ENCODE results near the gene FUT3.
"Not testable (repeated sequence)": the region's sequence is repeated elsewhere in the genome, so short reads cannot be mapped to it uniquely, and the experiment has no call there.

The FUT3 gene

GRCh38 chr19:5881543-5882299 lies 30.5 kb upstream of the FUT3 start:
- TF ChIP-seq POU2F2 (IDR thresholded peaks at IDR 0.05; ENCODE audit: low read depth, low read length) (no peak), SPI1 (IDR thresholded peaks at IDR 0.05; ENCODE audit: low read depth, low read length) (no peak), POLR2AphosphoS5 (IDR thresholded peaks at IDR 0.05; ENCODE audit: low read depth, low read length) (no peak), PAX5 (IDR thresholded peaks at IDR 0.05; ENCODE audit: insufficient read depth, low read length, severe bottlenecking) (no peak), TAF1 (IDR thresholded peaks at IDR 0.05; ENCODE audit: low read depth, low read length) (no peak), POLR2A (IDR thresholded peaks at IDR 0.05; ENCODE audit: low read depth, low read length) (no peak)
- DNase-seq (ENCODE audit: insufficient read length, low spot score) (no peak), FAIRE-seq (no peak)

GRCh38 chr19:5880604-5881078 lies 29.4 kb upstream of the FUT3 start:
- no peak for FAIRE-seq
- TF ChIP-seq POLR2AphosphoS5 (IDR thresholded peaks at IDR 0.05; ENCODE audit: low read depth, low read length) = no peak
- TF ChIP-seq POLR2A (IDR thresholded peaks at IDR 0.05; ENCODE audit: low read depth, low read length) = no peak
- no peak for TF ChIP-seq PAX5 (IDR thresholded peaks at IDR 0.05; ENCODE audit: insufficient read depth, low read length, severe bottlenecking)
- TF ChIP-seq SPI1 (IDR thresholded peaks at IDR 0.05; ENCODE audit: low read depth, low read length) = no peak
- TF ChIP-seq TAF1 (IDR thresholded peaks at IDR 0.05; ENCODE audit: low read depth, low read length) = no peak
- TF ChIP-seq POU2F2 (IDR thresholded peaks at IDR 0.05; ENCODE audit: low read depth, low read length) = no peak
- DNase-seq (ENCODE audit: insufficient read length, low spot score) = no peak

GRCh38 chr19:5880196-5880595 lies 28.9 kb upstream of the FUT3 start:
- DNase-seq (ENCODE audit: insufficient read length, low spot score) = no peak
- FAIRE-seq = no peak
- TF ChIP-seq POLR2AphosphoS5 (IDR thresholded peaks at IDR 0.05; ENCODE audit: low read depth, low read length) (no peak), TAF1 (IDR thresholded peaks at IDR 0.05; ENCODE audit: low read depth, low read length) (no peak), POU2F2 (IDR thresholded peaks at IDR 0.05; ENCODE audit: low read depth, low read length) (no peak), POLR2A (IDR thresholded peaks at IDR 0.05; ENCODE audit: low read depth, low read length) (no peak), PAX5 (IDR thresholded peaks at IDR 0.05; ENCODE audit: insufficient read depth, low read length, severe bottlenecking) (no peak), SPI1 (IDR thresholded peaks at IDR 0.05; ENCODE audit: low read depth, low read length) (no peak)

GRCh38 chr19:5877882-5878281 lies 26.6 kb upstream of the FUT3 start:
- TF ChIP-seq PAX5 (IDR thresholded peaks at IDR 0.05; ENCODE audit: insufficient read depth, low read length, severe bottlenecking) (no peak), TAF1 (IDR thresholded peaks at IDR 0.05; ENCODE audit: low read depth, low read length) (no peak), POLR2A (IDR thresholded peaks at IDR 0.05; ENCODE audit: low read depth, low read length) (no peak), POLR2AphosphoS5 (IDR thresholded peaks at IDR 0.05; ENCODE audit: low read depth, low read length) (no peak), SPI1 (IDR thresholded peaks at IDR 0.05; ENCODE audit: low read depth, low read length) (no peak), POU2F2 (IDR thresholded peaks at IDR 0.05; ENCODE audit: low read depth, low read length) (no peak)
- FAIRE-seq = no peak
- DNase-seq (ENCODE audit: insufficient read length, low spot score) = no peak

- TF ChIP-seq SPI1 (IDR thresholded peaks at IDR 0.05; ENCODE audit: low read depth, low read length) (no peak), POLR2AphosphoS5 (IDR thresholded peaks at IDR 0.05; ENCODE audit: low read depth, low read length) (no peak), TAF1 (IDR thresholded peaks at IDR 0.05; ENCODE audit: low read depth, low read length) (no peak), PAX5 (IDR thresholded peaks at IDR 0.05; ENCODE audit: insufficient read depth, low read length, severe bottlenecking) (no peak), POU2F2 (IDR thresholded peaks at IDR 0.05; ENCODE audit: low read depth, low read length) (no peak), POLR2A (IDR thresholded peaks at IDR 0.05; ENCODE audit: low read depth, low read length) (no peak)
- no peak for DNase-seq (ENCODE audit: insufficient read length, low spot score)
- FAIRE-seq = no peak
Measured at GRCh38 chr19:5877427-5877826, 26.2 kb upstream of the FUT3 start.

- not testable (repeated sequence) for DNase-seq (ENCODE audit: insufficient read length, low spot score); FAIRE-seq
Measured at GRCh38 chr19:5874496-5874895, 23.2 kb upstream of the FUT3 start.

- FAIRE-seq (no peak), DNase-seq (ENCODE audit: insufficient read length, low spot score) (no peak)
- TF ChIP-seq SPI1 (IDR thresholded peaks at IDR 0.05; ENCODE audit: low read depth, low read length) = no peak
- no peak for TF ChIP-seq POU2F2 (IDR thresholded peaks at IDR 0.05; ENCODE audit: low read depth, low read length)
- no peak for TF ChIP-seq PAX5 (IDR thresholded peaks at IDR 0.05; ENCODE audit: insufficient read depth, low read length, severe bottlenecking)
Measured at GRCh38 chr19:5873617-5874199, 22.5 kb upstream of the FUT3 start.

GRCh38 chr19:5870986-5871394 lies 19.7 kb upstream of the FUT3 start:
- DNase-seq (ENCODE audit: insufficient read length, low spot score) = no peak
- no peak for TF ChIP-seq POLR2A (IDR thresholded peaks at IDR 0.05; ENCODE audit: low read depth, low read length)
- no peak for TF ChIP-seq PAX5 (IDR thresholded peaks at IDR 0.05; ENCODE audit: insufficient read depth, low read length, severe bottlenecking)
- TF ChIP-seq POU2F2 (IDR thresholded peaks at IDR 0.05; ENCODE audit: low read depth, low read length) = no peak
- no peak for TF ChIP-seq SPI1 (IDR thresholded peaks at IDR 0.05; ENCODE audit: low read depth, low read length)
- TF ChIP-seq POLR2AphosphoS5 (IDR thresholded peaks at IDR 0.05; ENCODE audit: low read depth, low read length) = no peak
- TF ChIP-seq TAF1 (IDR thresholded peaks at IDR 0.05; ENCODE audit: low read depth, low read length) = no peak
- no peak for FAIRE-seq

GRCh38 chr19:5867201-5868136 lies 16.2 kb upstream of the FUT3 start:
- no peak for TF ChIP-seq PAX5 (IDR thresholded peaks at IDR 0.05; ENCODE audit: insufficient read depth, low read length, severe bottlenecking)
- TF ChIP-seq TAF1 (IDR thresholded peaks at IDR 0.05; ENCODE audit: low read depth, low read length) = no peak
- TF ChIP-seq POLR2A (IDR thresholded peaks at IDR 0.05; ENCODE audit: low read depth, low read length) = no peak
- no peak for TF ChIP-seq POU2F2 (IDR thresholded peaks at IDR 0.05; ENCODE audit: low read depth, low read length)
- TF ChIP-seq SPI1 (IDR thresholded peaks at IDR 0.05; ENCODE audit: low read depth, low read length) = no peak
- TF ChIP-seq POLR2AphosphoS5 (IDR thresholded peaks at IDR 0.05; ENCODE audit: low read depth, low read length) = no peak
- FAIRE-seq (no peak), DNase-seq (ENCODE audit: insufficient read length, low spot score) (no peak)
